KMS-11 (cell line): Measurements from ENCODE around the gene DAD1.

Source experiments
- H2AFZ ChIP-seq: fragments of 200-600 bp; sonication (generic); 2 replicates; pipeline ENCODE4 v1.6.1; 2016; ENCODE audit warnings: antibody characterized with exemption, mixed run types, low read depth
- H3K27ac ChIP-seq: fragments of 200-600 bp; sonication (generic); 2 replicates; pipeline ENCODE4 v1.6.1; 2016; ENCODE audit warnings: mild to moderate bottlenecking, mixed run types
- H3K27me3 ChIP-seq: fragments of 200-600 bp; sonication (generic); 2 replicates; pipeline ENCODE4 v1.6.1; 2017; ENCODE audit warnings: mild to moderate bottlenecking, low read depth, mixed run types, moderate library complexity; ENCODE audit not compliant: insufficient read depth
- H3K36me3 ChIP-seq: fragments of 200-600 bp; sonication (generic); 2 replicates; pipeline ENCODE4 v1.6.1; 2017; ENCODE audit warnings: mild to moderate bottlenecking, mixed run types; ENCODE audit not compliant: insufficient read depth
- H3K4me1 ChIP-seq: fragments of 200-600 bp; sonication (generic); 2 replicates; pipeline ENCODE4 v1.6.1; 2016; ENCODE audit warnings: mild to moderate bottlenecking, low read depth, mixed run types; ENCODE audit not compliant: poor library complexity, severe bottlenecking
- H3K4me2 ChIP-seq: fragments of 200-600 bp; sonication (generic); 2 replicates; pipeline ENCODE4 v1.7.0; 2016; ENCODE audit warnings: mild to moderate bottlenecking, mixed run types
- H3K4me3 ChIP-seq: fragments of 200-600 bp; sonication (generic); IDR thresholded peaks from 2 replicates; pipeline ENCODE4 v1.6.1; 2017; ENCODE audit warnings: low read depth, low read length, mixed read lengths; ENCODE audit not compliant: insufficient read depth
- H3K79me2 ChIP-seq: fragments of 200-600 bp; sonication (generic); 2 replicates; pipeline ENCODE4 v1.6.1; 2016; ENCODE audit warnings: low read depth, mixed run types; ENCODE audit not compliant: insufficient read depth
- H3K9ac ChIP-seq: fragments of 200-600 bp; sonication (generic); 2 replicates; pipeline ENCODE4 v1.6.1; 2016; ENCODE audit warnings: mild to moderate bottlenecking, mixed run types
- H4K20me1 ChIP-seq: fragments of 200-600 bp; sonication (generic); 2 replicates; pipeline ENCODE4 v1.6.1; 2016; ENCODE audit warnings: mild to moderate bottlenecking, mixed run types; ENCODE audit not compliant: insufficient read depth
- CTCF ChIP-seq: fragments of 200-600 bp; sonication (generic); conservative IDR thresholded peaks from 2 replicates; pipeline ENCODE4 v1.6.1; 2017; ENCODE audit warnings: low read depth, mild to moderate bottlenecking, antibody characterized with exemption, low read length, moderate library complexity, mixed read lengths

Gene DAD1

GRCh38 chr14:22518073-22518472 lies 71.0 kb downstream of the DAD1 start:
- Histone ChIP-seq H3K4me2 (no peak overlapping the region), H4K20me1 (no peaks in the 10 kb centered on the region), H3K27me3 (no peaks in the 10 kb centered on the region), H3K9ac (no peak overlapping the region), H2AFZ (no peak overlapping the region), H3K4me1 (peaks cover 12% of the 10 kb centered on the region), H3K27ac (no peak overlapping the region), H3K36me3 (no peaks in the 10 kb centered on the region), H3K4me3 (no peak overlapping the region), H3K79me2 (no peaks in the 10 kb centered on the region)
- no peak for TF ChIP-seq CTCF

DNA sequence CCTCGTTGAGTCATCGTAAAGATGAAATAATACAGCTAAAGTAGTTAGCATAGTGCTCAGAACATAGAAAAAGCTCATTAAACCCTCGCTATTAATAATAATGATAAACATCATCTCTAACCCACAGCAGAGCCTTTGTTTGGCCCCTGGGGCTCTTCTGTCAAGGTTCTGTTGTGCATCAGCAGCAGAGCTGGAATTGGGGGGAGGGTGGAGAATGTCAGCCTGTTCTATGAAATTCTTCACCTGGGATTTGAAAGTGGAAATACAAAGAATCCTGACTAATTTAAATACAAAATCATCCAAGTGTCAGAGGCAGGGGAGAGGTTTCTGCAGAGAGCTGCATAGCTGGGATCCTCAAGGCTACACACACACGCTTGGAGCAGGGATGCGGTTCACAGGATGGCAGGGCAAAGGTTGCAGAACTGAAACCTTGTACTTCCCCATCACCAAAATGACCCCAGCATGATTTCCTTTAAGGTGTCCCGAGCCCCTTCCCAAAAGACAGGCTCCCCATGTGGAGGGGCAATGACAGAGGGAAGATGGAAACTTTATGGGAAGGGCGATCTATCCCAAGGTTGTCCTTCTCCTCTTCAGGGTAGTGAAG lies 71.8 kb downstream of the DAD1 start:
- H3K36me3 ChIP-seq: no peaks in the 10 kb centered on the region
- no peaks in the 10 kb centered on the region for H3K27me3 ChIP-seq
- TF ChIP-seq CTCF: no peak
- H3K4me2 ChIP-seq: no peak overlapping the region
- H2AFZ ChIP-seq: no peak overlapping the region
- no peaks in the 10 kb centered on the region for H4K20me1 ChIP-seq
- H3K9ac ChIP-seq: no peak overlapping the region
- no peak overlapping the region for H3K27ac ChIP-seq
- no peak overlapping the region for H3K4me3 ChIP-seq
- H3K79me2 ChIP-seq: no peaks in the 10 kb centered on the region
- peaks cover 12% of the 10 kb centered on the region for H3K4me1 ChIP-seq

GRCh38 chr14:22515929-22516328 lies 73.1 kb downstream of the DAD1 start:
- Histone ChIP-seq H3K79me2 (no peaks in the 10 kb centered on the region), H3K4me2 (no peak overlapping the region), H2AFZ (no peak overlapping the region), H3K9ac (no peak overlapping the region), H3K27me3 (no peaks in the 10 kb centered on the region), H3K36me3 (no peaks in the 10 kb centered on the region), H3K4me3 (no peak overlapping the region), H3K4me1 (peaks cover 12% of the 10 kb centered on the region), H3K27ac (no peak overlapping the region), H4K20me1 (no peaks in the 10 kb centered on the region)
- no peak for TF ChIP-seq CTCF
